Hematopoietic multipotent progenitor cell (in vitro differentiated cells): Measurements from ENCODE around the gene SH2B3. TPM values are rescaled to one million over a fixed set of nuclear protein-coding genes. Genes with fewer than 3 reads are reported as not detected.

Experiments used
- DNase-seq, 3 donors: peaks; one replicate each; pipeline ENCODE4 v3.0.0-alpha.2; 2011 to 2015; ENCODE audit warnings: low read depth in 2 of 3, low spot score in 2 of 3
- total RNA-seq: library from RNA; depleted of rRNA; stranded (reverse); fragments of >200 nt; gene quantifications from one replicate; pipeline ENCODE4 v1.2.3, GENCODE V29; 2012

The SH2B3 gene
- total RNA-seq, 1 donor = 26.4 TPM

DNA sequence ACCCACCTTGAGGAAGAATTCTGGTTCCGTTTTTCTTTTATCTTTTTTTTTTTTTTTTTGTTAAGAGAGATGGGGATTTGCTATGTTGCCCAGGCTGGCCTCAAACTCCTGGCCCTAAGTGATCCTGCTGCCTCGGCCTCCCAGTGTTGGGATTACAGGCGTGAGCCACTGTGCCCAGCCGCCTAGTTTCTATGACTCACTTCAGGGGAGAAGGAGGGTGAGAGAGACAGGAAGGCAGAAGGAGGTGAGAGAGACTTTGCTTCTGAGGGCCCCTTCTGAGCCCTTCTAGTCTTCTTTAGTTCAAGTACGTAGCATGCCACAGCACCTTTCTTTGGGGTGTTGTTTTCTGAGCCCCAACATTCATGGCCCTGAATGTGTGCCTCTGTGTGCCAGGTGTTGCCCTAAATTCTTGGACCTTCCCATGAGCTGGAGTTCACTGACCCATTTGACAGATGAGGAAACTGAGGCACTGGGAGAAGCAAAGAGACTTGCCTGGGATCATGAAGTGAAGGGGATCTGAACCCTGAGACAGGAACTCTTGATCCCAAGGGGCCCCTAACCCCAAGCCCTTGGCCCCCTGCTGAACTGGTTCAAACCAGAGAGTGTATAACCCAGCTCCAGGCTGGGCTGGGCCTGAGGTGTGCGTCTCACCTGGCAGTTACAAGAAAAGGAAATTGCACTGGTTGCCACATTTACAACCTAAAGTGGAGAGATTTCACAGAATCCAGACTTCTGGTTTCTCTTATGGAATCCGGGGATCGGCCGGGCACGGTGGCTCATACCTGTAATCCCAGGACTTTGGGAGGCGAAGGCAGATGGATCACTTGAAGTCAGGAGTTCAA is 20.8 kb downstream of the SH2B3 start:
- no peak for DNase-seq

DNA sequence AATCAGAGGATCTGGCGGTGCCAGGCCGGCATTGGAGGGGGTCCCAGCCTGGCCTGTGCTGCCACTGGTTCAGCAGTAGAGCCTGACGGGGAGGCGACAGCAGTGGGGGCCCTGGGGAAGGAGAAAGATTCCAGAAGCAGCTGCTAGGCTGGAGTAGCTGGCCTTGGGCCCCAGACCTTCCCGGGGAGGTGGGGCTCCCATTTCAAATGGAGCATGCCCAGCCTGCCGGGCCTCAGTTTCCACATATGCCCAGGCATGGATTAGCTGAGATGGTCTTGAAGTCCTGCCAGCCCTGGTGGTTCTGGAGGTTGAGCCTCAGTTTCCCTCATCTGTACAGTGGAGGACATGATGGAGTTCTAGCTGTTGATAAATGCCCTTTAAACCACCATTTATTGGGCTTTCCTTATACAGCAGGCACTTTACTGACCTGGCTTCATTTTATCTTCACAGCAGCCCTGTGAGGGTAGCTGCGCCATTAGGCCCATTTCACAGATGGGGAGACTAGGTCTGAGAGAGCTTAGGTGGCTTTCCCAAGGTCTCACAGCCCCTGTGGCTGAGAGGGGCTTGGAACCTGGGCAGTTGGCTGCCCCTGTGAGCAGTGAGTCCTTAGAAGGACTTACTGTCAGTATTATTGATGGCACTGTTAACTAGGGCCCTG is 21.8 kb downstream of the SH2B3 start:
- no peak for DNase-seq

DNA sequence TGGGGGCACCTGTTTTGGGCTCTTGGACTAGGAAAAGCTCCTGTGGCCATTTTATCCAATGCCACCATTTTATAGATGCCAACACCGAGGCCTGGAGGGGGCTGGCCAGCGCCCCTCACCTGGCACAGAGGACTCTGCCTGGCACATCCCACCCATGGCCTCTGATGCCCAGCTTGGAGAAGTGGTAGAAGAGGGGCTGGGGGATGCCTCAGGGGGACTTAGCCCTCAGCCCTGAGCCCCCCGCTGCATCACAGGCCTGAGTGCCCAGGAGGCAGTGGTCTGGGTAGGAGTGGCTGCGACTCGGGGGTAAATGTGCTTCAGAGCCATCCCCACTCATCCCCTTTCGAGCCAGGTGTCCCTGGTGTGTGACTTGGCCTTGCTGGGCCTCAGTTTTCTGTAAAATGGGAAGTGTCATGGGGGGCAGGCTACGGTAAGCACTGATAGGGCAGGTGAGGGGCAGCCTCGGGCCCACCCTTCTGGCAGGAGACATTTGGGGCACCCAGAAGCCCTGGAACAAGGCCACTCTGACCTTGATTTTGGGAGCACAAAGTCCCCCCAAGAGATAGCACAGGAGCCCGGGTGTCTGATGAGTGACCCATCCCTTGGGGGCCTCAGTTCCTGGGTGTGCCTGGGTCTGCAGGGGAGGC is 22.5 kb downstream of the SH2B3 start:
- DNase-seq = no peak

DNA sequence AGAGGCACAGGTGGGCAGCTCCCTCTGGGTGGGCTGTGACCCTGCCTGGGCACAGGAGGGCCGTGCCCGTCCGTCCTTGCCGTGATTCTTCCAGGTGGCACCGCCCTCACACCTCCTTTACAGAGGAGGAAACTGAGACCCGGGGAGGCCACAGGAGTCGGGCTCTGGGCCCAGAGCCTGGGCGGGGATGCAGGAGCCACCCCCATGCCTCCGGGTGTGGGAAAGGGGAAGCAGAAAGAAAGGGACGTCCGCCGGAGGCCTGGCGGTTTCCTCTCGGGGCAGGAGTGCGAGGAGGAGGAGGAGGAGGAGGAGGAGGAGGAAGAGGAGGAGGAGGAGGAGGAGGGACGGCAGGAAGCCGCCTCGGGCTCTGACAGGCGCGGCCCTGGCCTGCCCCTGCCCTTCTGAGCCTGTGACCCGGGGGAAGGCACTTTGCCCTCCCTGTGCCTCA is 23.0 kb downstream of the SH2B3 start:
- DNase-seq = peak in 2 of 3 donors; percentile 76 to 81

DNA sequence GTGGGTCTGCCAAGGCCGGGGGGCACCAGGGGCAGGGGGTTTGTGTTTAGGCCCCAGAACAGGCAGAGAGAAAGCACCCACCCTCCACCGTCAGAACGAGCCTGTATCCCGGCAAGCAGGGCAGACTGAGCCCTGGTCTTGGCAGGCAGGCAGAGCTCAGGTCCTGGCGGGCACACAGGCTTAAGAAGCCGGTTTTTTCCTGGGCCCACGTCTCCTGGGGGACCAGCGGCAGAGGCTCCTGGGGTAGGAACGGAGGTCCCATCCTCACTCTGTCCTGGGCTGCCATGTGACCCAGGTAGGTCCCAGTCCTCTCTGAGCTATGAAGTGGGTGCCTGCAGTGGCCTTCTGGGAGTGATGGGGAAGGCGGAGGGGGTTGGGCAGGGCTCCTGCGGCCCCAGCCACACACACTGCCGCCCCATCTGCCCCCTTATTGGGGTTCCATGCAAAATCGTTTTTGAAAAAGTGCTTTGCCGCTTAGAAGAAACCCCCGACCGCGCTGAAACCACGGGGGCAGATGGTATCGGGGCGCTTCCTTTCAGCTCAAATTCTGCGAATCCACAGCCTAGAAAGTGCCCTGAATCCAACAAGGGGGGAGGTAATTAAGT is 24.2 kb downstream of the SH2B3 start:
- DNase-seq = peak in 2 of 3 donors; percentile 75 to 76

DNA sequence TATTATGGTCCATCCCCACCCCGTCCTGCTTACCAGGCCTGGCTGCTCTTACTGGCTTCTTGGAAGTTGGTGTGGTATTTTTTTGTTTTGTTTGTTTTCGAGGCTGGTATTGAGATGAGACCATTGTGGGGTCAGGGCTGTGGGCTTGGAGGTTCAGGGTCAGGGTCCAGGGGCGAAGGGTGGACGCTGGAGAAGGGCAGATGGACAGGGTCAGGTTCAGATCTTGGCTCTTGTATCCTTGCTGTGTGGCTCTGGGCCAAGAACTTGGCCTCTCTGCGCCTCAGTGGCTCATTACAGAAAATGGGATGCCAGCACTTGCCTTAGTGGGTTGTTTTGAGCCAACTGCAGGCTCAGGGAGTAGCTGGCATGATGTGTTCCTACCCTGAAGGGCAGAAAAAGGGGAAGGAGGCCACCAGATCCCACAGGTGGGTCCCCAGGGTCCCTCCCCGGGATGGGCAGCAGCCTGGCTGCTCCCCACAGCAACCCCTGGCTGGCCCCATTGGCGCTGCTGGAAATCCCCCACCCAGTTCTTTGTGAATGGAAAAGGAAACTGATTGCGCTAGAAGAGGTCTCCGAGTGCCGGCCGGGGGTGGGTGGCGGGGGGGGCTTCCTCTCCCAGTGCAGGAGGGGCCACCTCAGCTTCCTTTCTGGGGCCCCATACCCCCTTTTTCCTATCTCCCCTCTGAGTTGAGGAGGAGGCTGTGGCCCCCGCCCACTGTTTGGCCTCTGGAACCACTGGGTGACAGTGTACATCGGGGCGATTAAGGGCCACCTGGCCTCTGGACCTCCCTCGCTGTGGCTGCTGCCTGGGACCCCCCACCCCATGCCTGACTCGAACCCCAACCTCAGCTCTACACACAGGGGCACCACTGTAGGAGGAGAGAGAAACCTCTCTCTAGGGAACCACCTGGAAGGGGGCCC is 25.0 kb downstream of the SH2B3 start:
- DNase-seq = peak in 2 of 3 donors; percentile 69 to 82

DNA sequence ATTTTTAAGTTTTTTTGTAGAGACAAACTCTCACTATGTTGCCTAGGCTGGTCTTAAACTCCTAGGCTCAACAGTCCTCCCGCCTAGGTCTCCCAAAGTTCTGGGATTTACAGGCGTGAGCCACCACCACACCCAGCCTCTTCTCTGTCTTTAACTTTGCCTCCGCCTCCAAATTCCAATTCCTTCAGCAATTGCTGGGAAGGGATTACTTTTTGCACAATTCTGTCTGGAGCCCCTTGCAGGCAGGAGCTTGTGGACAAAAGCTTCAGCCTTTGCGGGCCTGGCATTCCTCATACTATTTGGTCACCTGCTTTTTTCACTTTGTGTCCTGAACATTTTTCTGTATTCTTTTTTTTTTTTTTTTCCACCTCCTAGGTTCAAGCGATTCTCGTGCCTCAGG is 26.0 kb downstream of the SH2B3 start:
- DNase-seq = no peak

DNA sequence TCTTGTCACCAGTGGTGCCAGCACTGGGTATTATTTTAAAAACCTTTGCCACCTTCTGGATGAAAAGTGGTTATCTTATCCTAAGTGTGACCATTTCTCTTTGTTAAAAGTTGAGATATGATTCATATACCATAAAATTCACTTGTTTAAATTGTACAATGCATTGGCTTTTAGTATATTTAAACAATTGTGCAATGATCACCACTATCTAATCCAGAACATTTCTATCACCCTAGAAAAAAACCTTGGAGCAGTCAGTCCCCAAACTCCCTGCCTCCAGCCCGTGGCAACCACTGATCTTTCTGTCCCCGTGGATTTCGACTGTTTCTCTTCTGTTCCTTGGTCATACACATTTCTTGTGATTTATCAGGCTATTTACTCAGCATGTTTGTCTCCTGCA is 28.3 kb downstream of the SH2B3 start:
- no peak for DNase-seq

DNA sequence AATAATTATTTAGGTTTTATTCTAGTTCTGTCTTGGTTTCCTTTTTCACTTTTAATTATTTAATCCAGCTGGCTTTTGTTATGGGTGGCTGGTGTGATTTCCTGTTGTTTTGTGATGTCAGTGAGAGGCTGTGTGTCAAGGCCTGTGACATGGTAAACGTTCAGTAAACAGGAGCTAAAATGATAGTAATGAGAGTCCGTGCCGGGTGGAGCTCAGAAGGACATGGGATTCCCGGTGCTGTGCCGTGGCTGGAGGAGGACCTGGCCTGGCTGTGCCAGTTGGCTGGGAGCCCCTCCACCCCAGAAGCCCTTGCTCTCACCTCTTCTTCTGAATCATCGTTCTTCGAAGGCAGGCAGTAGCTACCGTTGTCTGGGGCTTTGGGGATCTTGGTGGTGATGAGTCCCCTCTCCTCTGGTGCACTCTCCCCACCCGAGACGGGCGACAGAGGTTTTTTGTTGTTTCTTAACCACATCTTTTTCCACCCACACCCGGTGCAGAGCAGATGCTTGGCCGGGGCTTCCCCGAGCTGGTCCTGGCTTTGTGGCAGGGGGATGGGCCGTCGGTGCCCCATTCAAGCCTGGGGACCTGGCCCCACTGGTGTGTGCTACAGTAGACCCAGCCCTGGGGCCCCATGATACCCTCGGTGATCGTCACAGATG is 29.1 kb downstream of the SH2B3 start:
- peak; percentile 74 to 94 (median 89) for DNase-seq

DNA sequence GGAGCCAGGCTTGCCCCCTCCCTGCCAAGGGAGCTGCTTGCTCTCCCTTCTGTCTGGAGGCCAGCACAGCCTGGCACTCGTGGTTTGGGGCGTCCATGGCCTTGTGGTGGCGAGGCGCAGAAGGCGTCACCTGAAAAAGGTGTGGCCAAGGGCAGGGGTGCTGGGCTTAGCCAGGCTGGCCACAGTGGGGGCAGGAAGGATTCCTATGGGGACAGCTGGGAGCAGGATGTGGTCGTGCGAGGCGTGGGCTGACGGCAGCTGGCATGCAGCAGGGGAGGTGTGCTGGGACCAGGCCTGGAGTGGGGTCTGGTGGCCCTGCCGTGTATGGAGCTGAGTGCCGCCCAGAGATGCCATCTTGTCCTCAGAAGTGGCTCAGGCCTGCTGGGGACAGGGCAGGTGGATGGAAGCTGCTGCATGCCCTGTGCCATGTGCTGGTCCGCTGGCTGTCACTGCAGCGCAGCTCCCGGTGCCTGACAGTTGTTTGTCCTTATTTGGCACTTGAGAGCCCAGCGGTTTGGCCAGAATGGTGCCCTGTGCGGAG is 30.0 kb downstream of the SH2B3 start:
- DNase-seq = no peak

DNA sequence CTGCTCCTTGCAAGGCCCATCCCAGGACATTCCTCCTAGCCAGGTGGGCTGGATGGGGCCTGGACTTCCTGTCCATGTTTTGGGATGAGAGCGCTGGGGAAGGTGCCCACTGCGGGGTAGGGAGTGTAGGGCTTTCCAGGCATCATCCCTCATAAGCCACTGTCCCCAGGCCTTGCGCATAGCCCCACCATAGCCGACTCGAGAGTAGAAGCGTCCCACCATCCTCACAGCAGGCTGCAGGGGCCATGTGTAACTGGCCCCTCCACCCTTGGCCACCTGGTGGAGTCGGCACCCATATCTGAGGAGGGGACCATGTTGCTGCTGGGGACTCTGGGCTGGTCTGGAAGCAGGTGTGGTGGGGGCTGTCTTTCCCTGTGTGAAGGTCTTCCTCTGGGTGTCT is 30.5 kb downstream of the SH2B3 start:
- DNase-seq = no peak

DNA sequence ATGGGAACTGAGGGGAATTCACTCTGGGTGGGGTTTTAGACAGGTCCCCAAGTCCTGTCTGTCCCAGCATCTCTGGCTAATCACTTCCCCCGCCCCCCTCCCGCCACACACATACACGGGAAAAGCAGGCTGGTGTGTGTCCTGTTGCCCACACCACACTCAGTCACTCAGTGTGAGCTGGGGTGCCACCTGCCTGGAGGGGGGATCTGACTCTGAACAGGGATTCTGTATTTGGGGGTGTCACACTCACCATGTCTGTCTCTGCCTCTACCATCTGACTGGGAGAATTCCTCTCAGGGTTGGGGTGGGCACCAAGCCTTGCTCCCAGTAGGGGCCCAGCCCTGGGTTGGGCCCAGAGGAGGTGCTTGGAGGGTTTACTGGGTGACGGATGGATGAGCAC is 31.1 kb downstream of the SH2B3 start:
- no peak for DNase-seq

DNA sequence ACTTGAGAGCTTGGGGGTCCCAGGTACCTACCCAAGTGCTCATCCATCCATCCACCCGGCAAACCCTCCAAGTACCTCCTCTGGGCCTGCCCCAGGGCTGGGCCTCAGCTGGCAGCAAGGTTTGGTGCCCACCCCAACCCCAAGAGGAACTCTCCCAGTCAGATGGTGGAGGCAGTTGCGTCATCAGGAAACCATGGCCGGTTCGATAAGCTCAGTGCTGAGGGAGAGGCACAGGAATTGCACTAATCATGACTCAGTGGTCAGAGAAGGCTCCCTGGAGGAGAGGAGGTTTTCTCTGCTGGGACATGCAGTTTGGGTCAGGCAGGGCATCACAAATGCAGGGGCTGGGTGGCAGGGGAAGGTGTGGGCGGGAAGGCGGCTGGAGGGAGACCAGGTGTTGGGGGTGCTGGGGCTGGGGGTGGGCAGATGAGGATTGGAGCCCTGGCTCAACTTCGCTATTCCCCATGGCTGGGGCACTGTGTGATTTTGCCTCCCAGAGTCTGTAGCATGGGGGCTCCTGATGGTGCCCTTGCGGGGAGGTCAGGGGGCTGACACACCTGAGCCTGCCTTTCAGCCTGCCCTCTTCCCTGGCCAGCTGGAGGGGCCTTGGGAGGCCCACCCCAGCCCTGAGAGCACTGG is 32.2 kb downstream of the SH2B3 start:
- peak in 2 of 3 donors; percentile 93 to 95 for DNase-seq

DNA sequence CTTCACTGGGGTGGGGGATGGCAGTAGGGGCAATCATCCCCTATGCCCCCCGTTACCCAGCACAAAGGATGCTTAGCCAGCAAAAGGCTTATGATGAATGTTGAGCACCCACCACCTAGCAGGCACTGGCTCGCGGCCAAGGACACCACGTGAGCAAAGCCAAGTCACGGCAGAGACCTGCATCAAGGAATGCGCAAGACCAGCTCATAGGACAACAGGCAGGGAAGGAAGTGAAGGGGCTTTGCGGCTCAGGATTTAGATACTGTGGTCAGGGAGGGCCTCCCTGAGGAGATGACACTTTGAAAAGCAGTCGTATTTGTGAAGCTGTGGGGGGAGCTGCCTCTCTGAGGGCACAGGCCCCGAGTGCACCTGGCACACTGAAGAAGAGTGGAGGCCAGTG is 32.8 kb downstream of the SH2B3 start:
- peak in 2 of 3 donors; percentile 88 to 93 for DNase-seq

DNA sequence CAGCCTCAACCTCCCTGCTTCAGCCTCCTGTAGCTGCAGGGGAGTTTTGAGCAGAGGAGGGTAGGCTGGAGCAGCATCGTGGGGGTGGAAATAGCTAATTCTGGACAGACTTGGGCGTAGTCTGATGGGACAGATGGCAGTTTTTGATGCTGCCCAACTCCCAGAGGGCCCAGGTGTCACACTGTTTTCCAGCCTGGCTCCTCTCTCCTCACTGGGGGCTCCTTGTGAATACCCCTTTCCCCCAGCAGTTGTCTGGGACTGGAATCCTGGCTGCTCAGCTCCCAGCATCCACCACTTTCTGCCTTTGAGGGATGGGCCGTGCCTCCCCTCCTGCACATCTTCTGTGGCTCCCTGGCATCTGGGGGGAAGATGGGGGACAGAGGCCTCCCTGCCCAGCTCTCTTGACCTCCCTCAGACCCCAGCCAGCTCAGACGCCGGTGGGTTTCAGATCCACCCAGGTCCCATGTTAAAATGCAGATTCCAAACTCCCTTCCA is 34.0 kb downstream of the SH2B3 start:
- no peak for DNase-seq

DNA sequence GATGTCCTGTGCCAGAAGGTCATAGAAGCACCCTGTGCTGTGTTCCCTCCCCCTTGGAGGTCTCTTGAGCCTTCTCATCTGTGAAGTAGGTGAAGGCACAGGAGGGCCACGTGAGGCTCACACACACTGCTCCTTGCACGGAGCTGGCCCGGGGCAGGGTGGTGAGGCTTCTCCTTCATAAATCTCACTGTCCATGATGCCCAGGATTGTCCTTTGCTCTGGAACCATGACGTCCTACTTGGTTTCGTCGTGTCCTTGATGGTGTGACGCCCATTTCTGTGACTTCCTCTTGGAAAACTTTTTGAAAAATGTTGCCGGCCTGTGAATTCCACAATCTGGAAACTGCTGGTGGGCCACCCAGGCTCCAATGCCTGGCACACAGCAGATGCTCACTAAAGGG is 34.4 kb downstream of the SH2B3 start:
- no peak for DNase-seq

DNA sequence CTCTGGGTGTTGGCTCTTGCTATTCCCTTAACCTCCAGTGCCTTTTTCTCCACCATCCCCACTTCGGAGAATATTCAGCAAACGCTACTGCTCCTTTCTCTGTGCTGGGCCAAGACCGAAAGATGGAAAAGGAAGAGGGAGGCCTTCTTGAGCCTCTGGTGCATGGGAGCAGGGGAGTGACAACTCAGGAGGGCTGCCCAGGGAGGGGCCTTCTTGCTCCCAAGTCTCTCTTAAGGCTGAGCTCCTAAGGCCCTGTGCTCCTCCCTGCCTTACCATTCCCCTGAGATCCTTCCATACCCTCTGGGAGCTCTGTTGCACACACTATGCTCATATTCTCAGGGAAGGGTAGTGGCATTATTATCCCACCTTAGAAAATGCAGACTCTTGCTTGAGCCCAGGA is 34.9 kb downstream of the SH2B3 start:
- DNase-seq = no peak

DNA sequence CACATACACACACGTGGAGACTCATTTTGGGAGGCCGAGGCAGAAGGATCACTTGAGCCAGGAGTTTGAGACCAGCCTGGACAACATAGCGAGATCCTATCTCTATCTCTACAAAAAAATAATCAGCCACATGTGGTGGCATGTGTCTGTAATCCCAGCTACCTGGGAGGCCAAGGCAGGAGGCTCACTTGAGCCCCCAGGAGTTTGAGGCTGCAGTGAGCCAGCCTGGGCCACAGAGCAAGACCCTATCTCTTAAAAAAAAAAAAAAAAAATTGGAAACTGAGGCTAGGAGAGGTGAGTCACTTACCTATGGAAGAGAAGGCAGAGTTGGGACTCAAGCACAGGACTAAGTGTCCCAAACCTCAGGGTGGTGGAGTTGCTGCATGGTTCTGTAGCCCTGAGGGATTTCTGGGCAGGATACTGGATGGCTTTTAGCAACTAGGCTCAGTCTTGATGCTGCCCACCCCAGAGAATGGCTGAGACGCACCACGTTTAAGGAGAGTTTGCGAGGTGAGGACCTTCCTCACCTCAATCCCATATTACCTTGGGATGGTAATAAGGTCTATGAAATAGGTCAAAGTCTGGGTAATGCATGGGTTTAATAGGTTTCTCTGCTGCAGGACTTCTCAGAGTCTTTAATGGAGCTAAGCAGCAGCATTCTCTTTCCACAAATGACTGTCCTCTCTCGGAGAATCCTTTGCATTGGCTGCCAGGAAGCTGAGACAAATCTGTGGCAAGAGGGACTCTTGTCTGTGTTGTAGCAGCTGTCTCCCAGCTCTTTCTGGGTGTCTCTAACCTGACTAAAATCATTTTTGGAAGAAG is 35.6 kb downstream of the SH2B3 start:
- no peak for DNase-seq
